Endometrial microvascular endothelial cells (primary cell): Measurements from ENCODE around the gene NUP43. TPM values are rescaled to one million over a fixed set of nuclear protein-coding genes. Genes with fewer than 3 reads are reported as not detected.
"Not testable (repeated sequence)": the region's sequence is repeated elsewhere in the genome, so short reads cannot be mapped to it uniquely, and the experiment has no call there.

ENCODE experiments used
- in situ Hi-C: cut with HindIII; loops from 2 replicates; pipeline ENCODE4 v1.10.0; 2017; ENCODE audit warnings: low sequenced_read_pairs, low pct_unique_long_range_greater_than_20kb; ENCODE audit errors: inconsistent ontology term
- total RNA-seq: library from RNA; depleted of rRNA; stranded (reverse); fragments of >200 nt; gene quantifications from one replicate; pipeline ENCODE4 v1.2.3, GENCODE V29; 2015; ENCODE audit errors: inconsistent ontology term

NUP43 gene, protein sequence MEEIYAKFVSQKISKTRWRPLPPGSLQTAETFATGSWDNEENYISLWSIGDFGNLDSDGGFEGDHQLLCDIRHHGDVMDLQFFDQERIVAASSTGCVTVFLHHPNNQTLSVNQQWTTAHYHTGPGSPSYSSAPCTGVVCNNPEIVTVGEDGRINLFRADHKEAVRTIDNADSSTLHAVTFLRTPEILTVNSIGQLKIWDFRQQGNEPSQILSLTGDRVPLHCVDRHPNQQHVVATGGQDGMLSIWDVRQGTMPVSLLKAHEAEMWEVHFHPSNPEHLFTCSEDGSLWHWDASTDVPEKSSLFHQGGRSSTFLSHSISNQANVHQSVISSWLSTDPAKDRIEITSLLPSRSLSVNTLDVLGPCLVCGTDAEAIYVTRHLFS
- 52.0 TPM for total RNA-seq

DNA sequence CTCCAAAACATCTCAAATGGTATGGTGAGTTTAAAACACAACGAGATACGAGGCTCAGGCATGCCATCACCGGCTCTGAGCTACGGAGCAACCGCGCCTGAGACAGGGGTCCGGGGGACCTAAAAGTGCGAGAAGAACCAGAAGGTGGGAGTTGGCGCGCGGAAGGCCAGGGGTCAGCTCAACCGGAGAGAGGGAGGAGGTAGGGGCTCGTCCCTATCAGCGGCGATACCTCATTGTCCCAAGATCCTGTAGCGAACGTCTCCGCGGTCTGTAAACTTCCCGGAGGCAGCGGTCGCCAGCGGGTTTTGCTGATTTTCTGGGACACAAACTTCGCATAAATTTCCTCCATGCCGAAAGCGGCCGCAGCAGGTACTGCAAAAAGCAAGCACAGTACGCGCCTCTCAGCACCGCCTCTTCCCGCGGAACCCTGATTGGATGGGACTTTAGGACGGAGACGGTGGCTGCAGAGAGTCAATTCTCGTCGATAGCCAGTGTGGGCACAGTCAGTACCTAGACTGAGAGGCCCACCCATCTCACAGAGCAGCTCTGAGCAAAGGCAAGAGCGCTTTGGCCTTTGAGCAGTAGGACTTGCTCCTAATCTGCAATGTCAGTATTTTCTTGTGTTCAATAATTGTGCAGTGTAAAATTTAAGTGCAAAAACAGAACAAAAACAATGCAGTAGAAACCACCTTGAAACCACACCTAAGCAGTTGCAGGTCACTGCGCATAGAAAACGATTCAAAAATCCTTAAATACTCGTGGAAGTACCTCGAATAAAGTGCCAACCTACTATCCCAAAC is at the start of gene NUP43:
Gene NUP43 (minus strand): TSS at position 383 of the 800 bp plus-strand sequence. CDS start 34 bp downstream, at position 349.
- in situ Hi-C loops, result no loop called here

DNA sequence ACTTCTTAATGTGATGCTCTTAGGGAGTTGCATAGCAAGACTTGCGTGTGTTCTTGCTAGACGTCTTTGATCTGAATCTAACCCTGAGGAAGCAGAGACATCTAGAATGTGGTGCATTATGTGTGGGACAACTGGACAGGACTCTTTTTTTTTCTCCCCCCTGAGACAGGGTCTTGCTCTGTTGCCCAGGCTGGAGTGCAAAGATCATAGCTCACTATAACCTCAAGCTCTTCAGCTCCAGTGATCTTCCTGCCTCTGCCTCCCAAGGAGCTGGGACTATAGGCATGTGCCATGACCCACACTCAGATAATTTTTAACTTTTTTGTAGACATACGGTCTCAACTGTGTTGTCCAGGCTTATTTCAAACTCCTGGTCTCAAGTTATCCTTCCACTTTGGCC is 37.2 kb upstream of the NUP43 start:
- in situ Hi-C loops, result no loop called here

DNA sequence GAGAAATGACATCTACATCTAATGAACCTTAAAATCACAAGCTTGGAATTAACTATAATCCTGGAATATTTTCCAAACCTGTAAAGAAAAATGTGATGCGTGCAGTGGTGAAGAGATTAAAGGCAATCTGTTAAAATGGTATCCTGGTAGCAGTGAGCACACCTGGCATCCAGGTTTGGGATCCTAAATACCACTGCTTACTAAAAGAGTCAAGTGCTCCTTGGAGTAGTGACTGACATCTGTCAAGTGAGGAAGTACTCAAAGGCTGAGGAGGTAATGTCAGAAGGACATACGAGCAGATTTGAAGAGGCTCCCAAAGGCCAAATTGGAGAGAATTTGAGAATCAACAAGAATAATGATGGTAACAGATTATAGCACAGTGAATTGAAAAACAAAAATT is 36.0 kb upstream of the NUP43 start:
- in situ Hi-C loops, result no loop called here

DNA sequence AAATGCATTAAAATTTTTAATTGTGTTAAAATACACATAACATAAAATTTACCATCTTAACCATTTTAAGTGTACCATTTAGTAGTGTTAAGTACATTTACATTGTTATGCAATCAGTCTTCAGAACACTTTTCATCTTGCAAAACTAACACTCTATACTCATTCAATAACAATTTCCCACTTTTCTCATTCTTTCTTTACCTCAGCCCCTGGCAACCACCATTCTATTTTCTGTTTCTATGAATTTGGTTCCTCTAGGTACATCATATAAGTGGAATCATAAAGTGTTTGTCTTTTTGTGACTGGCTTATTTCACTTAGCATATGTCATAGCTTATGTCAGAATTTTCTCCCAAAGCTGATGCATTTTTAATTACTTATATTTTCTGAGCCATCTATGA is 35.4 kb upstream of the NUP43 start:
- in situ Hi-C loops, result no loop called here

DNA sequence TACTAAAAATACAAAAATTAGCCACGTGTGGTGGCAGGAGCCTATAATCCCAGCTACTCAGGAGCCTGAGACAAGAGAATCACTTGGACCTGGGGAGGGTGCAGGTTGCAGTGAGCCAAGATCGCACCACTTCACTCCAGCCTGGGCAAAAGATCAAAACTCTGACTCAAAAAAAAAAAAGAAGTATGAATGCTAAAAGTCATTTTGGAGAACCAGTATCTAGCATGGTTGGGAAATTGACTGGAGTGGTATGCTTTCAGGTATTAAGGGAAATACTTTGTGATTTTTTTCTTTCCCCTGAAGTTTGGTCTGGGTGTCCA is 33.3 kb upstream of the NUP43 start:
- in situ Hi-C loops, result no loop called here

DNA sequence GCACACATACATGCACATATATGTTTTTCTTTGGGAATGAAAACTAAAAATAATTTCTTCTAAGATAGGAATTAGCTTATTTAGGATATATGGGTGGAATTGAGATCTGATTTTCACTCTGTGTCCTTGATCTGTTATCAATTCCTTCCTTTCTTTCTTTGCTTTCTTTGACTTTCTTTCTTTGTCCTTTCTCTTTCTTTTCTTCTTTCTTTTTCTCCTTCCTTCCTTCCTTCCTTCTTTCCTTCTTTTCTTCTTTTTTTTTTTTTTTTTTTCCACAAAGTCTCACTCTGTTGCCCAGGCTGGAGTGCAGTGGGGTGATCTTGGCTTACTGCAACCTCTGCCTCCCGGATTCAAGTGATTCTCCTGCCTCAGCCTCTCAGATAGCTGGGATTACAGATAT is 31.3 kb upstream of the NUP43 start:
- in situ Hi-C loops, result no loop called here

DNA sequence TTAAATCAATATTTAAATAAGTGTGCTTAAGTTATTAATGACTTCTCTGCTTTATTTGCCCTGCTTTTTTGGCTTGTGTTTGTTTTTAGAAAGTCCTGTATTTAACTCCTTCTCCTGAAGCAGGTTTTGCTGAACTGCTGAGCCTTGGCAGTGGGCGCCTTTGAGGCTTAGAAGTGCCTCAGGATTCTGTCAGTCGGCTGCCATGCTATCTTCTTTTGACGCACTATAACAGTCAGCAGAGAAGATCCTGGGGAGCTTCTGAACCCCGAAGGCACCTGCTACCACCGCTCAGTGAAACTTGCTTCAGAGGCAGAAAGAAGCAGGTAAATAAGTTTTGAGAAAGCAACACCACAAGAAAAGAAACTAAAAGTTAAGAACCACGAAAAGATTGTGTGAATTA is 25.6 kb upstream of the NUP43 start:
- in situ Hi-C loops, result no loop called here

DNA sequence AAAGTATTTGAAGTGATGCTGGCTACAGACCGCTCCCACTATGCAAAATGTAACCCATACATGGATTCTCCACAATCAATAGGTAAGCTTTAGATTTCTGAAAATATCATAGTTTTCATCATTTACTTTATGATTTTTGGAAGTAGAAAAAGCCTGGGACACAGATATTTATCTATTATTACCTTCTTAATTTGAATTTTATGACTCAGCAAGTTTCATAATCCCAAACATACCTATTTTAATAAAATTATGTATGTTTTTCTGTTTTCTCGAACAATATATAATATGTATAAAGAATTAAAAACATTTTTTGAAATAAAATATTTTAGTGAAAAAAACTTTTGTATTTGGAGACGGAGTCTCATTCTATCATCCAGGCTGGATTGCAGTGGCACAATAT is 24.9 kb upstream of the NUP43 start:
- in situ Hi-C loops, result no loop called here

DNA sequence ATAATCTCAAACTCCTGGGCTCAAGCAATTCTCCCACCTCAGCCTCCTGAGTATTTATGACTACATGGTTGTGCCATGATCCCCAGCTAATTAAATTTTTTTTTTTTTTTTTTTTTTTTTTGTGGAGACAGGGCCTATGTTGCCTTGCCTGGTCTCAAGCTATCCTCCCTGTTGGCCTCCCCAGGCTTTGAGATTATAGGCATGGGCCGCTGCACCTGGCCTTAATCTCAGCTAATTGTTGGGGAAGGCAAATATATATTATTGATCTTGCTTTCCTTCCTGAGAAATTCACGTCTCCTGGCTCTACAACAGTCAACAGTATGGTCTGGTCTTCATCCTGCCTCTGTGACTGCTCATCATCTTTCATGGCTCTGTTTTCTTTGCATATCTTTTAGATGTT is 23.3 kb upstream of the NUP43 start:
- in situ Hi-C loops, result no loop called here

DNA sequence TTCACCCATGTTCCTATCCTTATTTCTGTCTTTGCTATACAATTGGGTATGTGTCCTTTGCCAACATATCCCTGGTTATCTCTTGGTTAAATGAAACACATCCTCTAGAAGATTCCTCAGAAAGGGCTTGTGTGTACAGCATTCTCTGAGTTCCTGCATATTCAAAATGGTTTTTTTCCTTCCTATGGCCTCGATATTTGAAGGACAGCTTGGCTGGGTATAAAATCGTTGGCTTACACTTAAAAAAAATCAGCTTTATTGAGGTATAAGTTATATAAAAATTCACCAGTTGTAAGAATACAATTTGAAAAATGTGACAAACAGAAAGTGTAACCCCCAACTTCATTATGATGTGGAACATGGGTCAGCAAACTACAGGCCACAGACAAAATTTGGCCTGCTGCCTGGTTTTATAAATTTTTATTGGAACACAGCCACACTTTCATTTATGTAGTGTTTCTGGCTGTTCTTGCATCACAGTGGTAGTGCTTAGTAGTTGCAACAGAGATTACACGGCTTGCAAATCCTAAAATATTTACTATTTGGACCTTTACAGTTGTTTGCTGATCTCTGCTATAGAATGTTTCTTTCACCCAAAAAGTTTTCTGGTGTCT is 19.9 kb upstream of the NUP43 start:
- in situ Hi-C loops, result no loop called here

DNA sequence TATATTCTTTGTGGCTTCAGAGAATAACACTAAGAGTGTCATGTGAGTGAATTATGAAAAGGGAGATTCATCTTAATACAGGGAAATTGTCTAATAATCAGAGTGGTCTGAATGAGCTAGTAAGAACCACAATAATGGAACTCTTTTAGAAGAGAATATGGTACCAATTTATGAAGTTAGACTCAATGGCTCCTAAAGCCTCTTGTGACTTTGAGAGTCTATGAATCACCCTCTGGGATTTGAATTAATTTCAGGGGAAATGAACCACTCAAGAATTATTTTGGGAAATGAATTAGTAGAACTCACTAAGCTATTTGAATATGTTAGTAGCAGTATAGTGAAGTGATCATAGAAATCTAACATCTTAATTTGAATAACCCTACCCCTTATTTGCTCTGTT is 17.5 kb upstream of the NUP43 start:
- in situ Hi-C loops, result no loop called here

DNA sequence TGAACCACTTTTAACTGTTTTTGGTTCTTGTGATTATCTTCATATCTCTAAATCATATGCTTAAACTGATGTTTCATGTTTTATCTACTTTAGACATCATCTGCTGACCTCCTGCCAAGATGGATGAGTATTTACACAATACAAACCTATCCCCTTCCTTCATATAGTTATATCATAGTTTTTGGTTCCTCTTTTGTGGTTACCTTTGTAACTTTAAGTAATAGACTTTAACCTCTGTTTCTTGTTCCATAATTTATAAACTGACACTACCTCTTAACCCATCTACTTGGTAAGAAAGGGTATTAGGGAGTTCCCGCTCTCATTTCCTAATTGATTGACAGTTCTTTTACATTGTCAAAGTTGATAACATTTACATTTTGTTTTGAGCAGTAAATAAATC is 15.1 kb upstream of the NUP43 start:
- in situ Hi-C loops, result no loop called here

DNA sequence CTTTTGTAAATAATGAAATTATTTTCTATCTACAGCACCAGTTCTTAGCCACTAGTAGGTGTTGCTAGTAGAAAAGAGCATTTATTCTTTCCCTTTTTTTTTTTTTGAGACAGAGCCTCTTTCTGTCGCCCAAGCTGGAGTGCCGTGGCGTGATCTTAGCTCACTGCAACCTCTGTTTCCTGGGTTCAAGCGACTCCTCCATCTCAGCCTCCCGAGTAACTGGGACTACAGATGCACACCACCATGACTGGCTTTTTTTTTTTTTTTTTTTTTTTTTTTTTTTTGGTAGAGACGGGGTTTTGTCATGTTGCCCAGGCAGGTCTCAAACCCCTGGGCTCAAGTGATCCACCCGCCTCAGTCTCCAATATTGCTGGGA is 9.9 kb upstream of the NUP43 start:
- in situ Hi-C loops, result no loop called here

DNA sequence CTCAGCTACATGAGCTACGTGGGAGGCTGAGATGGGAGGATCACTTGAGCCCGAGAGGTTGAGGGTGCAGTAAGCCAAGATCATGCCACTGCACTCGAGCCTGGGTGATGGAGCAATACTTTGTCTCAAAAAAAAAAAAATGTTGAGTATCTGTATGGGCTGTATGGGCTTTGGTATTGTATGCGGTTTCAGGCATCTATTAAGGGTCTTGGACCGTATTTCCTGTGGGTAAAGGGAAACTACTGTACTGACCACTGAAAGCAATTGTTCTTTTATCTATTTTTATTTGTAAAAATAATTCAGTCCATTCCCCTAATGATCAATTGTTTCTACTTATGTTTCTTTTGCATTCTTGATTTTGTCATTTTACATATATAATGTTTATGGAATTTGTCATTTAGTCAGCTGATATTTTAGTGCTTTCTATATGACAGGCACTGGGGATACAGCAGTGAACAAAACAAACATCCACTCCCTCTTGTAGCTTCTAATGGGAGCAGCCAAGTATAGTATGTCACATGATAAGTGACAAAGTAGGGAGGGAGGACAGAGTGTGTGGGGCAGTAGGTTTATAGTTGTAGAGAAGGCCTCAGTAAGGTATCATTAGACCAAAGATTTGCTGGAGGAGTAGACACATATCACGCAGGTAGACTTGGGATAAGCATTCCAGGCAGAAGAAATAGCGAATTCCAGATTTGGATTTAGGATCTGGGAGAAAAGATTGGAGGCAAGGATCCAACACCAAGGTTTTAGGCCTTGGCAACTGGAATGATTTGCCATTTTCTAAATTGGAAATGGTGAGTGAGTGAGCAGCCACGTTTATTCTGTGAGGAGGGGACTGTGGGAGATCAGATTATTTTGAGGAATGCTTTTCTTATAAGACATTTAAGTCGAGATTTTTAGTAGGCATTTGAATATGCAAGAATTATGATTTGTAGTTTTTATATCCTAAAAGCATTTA is 9.3 kb upstream of the NUP43 start:
- in situ Hi-C loops, result no loop called here

DNA sequence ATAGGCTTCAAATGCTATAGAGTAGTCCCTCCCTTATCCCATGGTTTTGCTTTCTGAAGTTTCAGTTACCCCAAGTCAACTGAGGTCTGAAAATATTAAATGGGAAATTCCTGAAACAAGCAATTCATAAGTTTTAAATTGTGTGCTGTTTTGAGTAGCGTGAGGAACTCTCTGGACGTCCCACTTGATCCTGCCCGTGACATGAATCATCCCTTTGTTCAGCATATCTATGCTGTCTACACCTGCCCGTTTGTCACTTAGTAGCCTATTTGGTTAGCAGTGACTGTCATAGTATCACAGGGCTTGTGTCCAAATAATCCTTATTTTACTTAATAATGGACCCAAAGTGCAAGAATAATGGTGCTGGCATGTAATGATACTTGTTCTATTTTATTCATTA is 8.2 kb upstream of the NUP43 start:
- in situ Hi-C loops, result no loop called here

DNA sequence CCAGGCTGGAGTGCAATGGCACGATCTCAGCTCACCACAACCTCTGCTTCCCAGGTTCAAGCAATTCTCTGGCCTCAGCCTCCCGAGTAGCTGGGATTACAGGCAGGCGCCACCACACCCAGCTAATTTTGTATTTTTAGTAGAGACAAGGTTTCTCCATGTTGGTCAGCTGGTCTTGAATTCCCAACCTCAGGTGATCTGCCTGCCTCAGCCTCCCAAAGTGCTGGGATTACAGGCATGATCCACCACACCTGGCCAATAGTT is 7.0 kb upstream of the NUP43 start:
- in situ Hi-C loops, result not testable (repeated sequence)

DNA sequence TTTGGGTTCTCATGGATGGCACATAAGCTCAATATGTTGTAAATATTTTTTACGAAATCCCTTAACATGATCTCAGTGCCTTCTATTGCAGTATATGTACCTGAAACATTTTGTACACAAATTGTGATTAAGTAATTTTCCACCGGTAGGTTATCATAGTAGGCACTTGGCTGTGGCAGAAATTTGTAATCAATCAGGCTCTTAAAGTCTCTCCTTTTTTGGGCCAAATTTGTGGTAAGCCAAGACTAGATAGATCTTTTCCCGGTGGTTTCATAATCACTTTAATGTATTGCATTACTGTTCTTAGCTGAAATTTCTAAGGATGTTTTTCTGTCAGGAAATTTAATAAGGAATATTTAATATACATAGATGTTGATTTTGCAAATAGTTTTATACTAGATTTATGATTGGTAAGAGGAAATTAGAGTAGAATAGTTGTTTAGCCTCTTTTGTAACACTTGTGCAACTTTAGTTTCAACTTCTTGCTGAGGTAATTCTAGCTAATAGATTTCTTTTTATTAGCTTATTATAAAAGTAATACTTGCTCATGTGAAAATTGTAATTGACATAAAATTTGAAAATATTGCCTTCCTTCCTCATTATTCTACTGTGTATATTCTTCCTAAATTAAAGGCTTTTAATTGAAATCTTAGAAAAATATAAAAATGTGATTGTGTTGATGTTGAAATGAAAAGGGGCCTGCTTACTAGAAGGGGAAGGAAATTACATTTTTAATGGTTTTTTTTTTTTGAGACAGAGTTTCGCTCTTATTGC is 6.5 kb upstream of the NUP43 start:
- in situ Hi-C loops, result no loop called here

DNA sequence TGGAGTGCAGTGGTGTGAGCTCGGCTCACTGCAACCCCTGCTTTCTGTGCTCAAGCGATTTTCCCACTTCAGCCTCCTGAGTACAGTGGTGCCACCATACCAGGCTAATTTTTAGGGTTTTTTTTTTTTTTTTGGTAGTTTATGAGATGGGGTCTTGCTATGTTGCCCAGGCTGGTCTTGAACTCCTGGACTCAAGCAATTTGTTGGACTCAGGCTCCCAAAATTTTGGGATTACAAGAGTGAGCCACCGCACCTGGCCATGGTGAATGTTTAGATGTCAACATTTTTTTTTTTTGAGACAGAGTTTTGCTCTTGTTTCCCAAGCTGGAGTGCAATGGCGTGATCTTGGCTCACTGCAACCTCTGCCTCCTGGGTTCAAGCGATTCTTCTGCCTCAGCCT is 5.6 kb upstream of the NUP43 start:
- in situ Hi-C loops, result not testable (repeated sequence)

DNA sequence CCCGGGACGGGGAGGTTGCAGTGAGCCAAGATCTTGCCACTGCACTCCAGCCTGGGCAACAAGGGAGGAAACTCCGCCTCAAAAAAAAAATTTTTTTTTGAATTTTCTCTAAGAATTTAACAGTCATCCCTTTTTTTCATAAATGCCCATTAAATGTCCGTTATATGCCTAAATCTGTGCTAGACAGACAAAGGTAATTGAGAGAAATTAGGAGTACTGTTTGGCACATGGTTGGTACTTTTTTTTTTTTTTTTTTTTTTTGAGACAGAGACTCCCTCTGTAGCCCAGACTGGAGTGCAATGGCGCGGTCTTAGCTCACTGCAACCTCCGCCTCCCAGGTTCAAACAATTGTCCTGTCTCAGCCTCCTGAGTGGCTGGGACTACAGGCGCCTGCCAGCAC is 4.9 kb upstream of the NUP43 start:
- in situ Hi-C loops, result no loop called here
